GM12873 (cell line): ENCODE data around the gene C14orf132.

Experiments
- TF ChIP-seq, protein P1 (sequence below): IDR thresholded peaks from 2 replicates; pipeline ENCODE4 v1.5.1; 2012; ENCODE audit warnings: low read depth, mild to moderate bottlenecking, moderate library complexity, low read length, control low read depth; ENCODE audit not compliant: insufficient read depth; ENCODE audit errors: missing control alignments

Gene C14orf132

DNA sequence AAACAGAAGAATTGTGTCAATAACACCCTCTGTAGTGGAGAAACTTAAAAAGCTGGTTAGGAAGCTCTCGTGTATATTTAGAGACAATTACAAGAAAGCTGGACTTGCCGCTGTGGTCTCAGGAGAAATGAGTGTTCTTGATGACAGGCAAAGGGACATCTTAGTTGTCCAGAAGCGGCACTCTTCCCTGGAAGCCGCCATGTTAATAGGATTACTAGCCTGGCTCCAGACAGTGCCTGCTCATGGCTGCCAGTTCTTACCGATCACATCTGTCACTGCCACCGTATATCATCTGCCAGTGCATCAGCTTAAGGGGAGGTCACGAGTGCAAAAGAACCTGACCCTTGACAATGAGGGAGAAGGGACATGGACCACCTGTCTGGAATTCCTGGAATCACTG is 48.9 kb downstream of the C14orf132 start:
- TF ChIP-seq, protein P1, sequence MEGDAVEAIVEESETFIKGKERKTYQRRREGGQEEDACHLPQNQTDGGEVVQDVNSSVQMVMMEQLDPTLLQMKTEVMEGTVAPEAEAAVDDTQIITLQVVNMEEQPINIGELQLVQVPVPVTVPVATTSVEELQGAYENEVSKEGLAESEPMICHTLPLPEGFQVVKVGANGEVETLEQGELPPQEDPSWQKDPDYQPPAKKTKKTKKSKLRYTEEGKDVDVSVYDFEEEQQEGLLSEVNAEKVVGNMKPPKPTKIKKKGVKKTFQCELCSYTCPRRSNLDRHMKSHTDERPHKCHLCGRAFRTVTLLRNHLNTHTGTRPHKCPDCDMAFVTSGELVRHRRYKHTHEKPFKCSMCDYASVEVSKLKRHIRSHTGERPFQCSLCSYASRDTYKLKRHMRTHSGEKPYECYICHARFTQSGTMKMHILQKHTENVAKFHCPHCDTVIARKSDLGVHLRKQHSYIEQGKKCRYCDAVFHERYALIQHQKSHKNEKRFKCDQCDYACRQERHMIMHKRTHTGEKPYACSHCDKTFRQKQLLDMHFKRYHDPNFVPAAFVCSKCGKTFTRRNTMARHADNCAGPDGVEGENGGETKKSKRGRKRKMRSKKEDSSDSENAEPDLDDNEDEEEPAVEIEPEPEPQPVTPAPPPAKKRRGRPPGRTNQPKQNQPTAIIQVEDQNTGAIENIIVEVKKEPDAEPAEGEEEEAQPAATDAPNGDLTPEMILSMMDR, result no peak

DNA sequence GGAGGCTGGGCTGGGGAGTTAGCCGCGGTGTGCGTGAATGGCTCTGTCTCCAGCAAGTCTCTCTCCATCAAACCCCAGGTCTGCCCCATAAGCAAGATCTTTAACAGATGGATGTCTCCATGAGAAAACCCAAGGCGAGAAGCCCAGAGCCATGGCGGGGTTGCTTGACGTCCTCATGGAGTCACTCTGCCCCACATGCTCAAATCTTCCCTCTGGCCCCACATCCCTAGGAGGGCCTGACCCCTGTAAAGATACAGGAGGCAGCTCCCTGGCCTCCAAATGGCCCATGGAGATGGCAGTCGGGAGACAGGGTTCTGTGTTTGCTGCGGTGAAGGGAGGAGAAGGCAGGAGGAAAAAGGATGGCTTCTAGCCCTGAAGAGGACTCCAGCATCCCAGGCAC is 49.3 kb downstream of the C14orf132 start:
- TF ChIP-seq, protein P1, result no peak

DNA sequence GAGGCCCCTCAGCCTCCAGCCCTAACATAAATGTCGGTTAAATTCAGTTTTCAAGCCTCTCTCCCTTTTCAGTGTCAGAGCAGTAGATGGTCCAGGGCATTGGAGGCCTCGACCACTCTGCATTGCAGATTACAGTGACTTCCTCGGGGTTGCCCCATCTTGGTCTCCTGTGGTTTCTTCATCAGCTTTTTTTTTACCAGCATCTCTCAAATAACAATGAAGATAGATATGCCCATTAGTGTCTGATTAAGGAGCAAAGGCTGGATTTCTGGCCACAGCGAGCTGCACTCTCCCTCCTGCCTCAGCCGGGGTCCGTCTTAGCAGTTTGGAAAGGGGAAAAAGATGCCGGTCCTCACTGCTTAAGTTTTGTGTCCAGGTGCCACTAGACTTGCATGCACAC is 49.7 kb downstream of the C14orf132 start:
- TF ChIP-seq, protein P1, result no peak

DNA sequence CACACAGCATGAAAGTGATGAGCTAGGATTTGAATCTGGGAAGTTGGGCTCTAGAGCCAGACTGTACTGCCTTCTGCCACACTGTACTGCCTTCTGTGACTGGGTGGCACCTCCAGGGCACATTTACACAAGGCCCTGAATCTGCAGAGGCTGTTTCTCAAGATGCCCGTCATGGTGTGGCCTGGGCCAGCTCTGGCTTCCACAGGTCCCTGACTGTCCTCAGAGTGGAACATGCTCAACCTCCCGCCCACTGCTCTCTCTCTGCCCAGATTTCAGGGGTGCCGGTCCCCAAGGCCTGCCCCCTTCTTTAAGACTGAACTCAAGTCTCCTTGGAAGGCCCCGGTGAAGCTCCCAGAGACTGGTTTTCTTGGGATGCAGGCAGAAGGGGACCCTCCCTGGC is 50.2 kb downstream of the C14orf132 start:
- TF ChIP-seq, protein P1, result no peak

DNA sequence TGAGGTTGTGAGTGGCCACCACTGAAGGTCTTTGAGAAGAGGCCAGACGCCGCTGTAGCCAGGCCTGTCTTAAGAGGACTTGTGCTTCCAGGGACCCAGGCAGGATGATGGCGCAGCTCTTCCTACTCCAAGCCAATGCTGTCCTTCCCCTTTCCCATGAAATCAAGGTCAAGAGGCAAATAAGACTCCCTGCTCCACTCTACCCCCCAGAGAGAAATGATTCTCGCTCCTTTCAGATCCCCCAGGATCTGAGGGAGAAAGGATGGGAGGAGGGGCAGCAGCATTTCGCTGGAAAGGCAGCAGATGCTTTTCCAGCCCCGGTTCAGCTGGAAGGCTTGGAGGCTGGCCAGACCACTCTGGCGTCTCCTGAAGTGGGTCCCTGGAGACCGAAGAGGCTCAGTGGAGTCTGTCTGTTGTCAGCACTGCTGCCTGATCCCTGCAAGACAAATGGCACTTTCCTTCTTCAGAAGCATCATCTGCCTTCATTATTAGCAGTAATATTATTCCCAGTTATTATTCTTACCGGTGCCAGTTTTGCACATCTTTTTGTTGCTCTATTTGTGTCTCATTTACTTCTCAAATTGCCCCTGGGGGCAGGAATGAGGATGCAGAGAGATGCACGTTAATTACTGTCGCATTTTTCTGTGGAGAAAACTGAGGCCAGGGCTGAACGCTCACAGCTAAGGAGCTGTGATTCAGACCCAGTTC is 51.4 kb downstream of the C14orf132 start:
- TF ChIP-seq, protein P1, result no peak

DNA sequence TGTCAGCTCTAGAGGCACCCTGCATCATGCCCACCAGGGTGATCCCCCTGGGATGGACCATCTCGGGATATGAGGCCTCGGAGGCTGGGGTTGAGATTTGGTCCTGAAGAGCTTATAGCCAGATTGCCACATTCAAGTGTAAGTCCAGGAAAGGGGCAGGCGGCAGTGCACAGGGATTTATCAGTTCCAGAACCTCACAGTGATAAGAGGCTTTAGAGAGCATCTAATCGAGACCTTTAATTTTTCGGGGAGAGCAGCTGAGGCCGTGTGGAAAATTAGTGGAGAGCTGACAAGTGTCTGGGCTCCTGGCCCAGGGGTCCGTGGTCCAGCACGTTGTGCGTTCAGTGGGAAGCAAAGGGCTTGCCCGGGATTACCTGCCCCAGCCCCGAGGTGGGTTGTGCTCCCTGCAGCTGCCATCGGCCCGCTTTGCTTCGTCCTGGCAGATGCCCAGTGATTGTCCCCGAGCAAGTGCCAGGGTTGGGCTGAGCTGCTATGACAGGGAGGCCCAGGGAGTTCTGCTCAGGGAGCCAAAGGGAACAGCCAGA is 52.1 kb downstream of the C14orf132 start:
- TF ChIP-seq, protein P1, result no peak

DNA sequence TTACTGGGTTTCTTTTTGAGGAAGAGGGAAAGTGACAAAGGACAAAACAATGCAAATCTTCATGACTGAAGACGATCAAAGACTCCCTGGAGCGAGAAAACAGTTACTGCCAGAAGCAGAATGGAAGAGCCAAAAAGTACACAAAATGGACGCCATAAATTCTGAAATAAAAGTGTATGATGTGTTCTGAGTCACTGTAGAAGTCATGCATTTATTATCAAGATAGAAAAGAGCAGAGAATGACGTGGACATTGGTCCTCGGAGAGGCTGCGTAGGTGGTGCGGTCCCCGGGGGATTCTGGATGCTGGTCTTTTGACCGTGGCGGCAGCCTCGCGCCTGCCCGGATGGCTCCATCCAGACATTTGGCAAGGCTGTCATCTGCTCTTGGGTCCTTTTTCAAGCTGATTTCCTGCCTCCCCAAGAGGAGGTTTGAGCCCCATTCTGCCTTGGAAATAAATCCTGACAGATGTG is 52.8 kb downstream of the C14orf132 start:
- TF ChIP-seq, protein P1, result no peak
